Measurements from ENCODE around the gene UBXN7. TPM values are rescaled to one million over a fixed set of nuclear protein-coding genes. Genes with fewer than 3 reads are reported as not detected.

UBXN7 gene
- total and polyA plus RNA-seq, 2 of the 13 experiments (the other 11 are each of a cell fraction or from before 2014, with no cell fraction given), result 12.5 to 15.9 TPM

- TF ChIP-seq ZNF512B (CRISPR knock-in tag; IDR thresholded peaks at IDR 0.05; ENCODE audit: borderline replicate concordance) (no peak), ZNF891 (CRISPR knock-in tag; IDR thresholded peaks at IDR 0.05) (no peak; the same call in 1 of the 2 replicates), ZNF205 (CRISPR knock-in tag; IDR thresholded peaks at IDR 0.05) (peak; percentile 40; the same call in 1 of the 2 replicates), ATF6 (CRISPR knock-in tag; conservative IDR thresholded peaks at IDR 0.05) (no peak), RFXAP (CRISPR knock-in tag; IDR thresholded peaks at IDR 0.05; ENCODE audit: borderline replicate concordance) (peak; percentile 69), ZFP91 (CRISPR knock-in tag; IDR thresholded peaks at IDR 0.05; ENCODE audit: borderline replicate concordance) (peak; percentile 71; the same call in 1 of the 2 replicates), FOXM1 (CRISPR knock-in tag; IDR thresholded peaks at IDR 0.05) (no peak), ZNF670 (CRISPR knock-in tag; IDR thresholded peaks at IDR 0.05; ENCODE audit: borderline replicate concordance) (0 out of 2 replicates have a peak, but pooled peaks have one; percentile 38), USF2 (IDR thresholded peaks at IDR 0.05; ENCODE audit: low read depth, low read length) (no peak), USF2 (CRISPR knock-in tag; IDR thresholded peaks at IDR 0.05; ENCODE audit: borderline replicate concordance) (no peak), AGO1 (IDR thresholded peaks at IDR 0.05; ENCODE audit: low read depth, low read length, poor library complexity, severe bottlenecking) (no peak), ZNF639 (CRISPR knock-in tag; conservative IDR thresholded peaks at IDR 0.05) (peak; percentile 94), ZNF337 (CRISPR knock-in tag; IDR thresholded peaks at IDR 0.05; ENCODE audit: borderline replicate concordance, low read depth) (no peak), ELF4 (CRISPR knock-in tag; IDR thresholded peaks at IDR 0.05; ENCODE audit: borderline replicate concordance) (peak; percentile 85; the same call in 1 of the 2 replicates), FOXO1 (CRISPR knock-in tag; IDR thresholded peaks at IDR 0.05) (peak; percentile 74; the same call in 1 of the 2 replicates), PPARG (CRISPR knock-in tag; conservative IDR thresholded peaks at IDR 0.05) (no peak)
Measured at GRCh38 chr3:196432137-196432879, at the start of gene UBXN7 (continued).
